Mammary epithelial cell (primary cell): ENCODE measurements around the gene GSTM4.
"Not testable (repeated sequence)": the region's sequence is repeated elsewhere in the genome, so short reads cannot be mapped to it uniquely, and the experiment has no call there.

Source experiments
- CTCF ChIP-seq, 2 donors: IDR thresholded peaks in 1 of 2; conservative IDR thresholded peaks in 1 of 2; 2 replicates each; pipeline ENCODE4 v1.5.1; 2011 to 2012; ENCODE audit warnings: inconsistent platforms in 2 of 2, low read length in 2 of 2, mild to moderate bottlenecking in 2 of 2, control low read depth in 1 of 2, low read depth in 1 of 2; ENCODE audit not compliant: insufficient read depth in 1 of 2; ENCODE audit errors: extremely low read depth in 1 of 2
- EZH2 ChIP-seq: IDR thresholded peaks from 2 replicates; pipeline ENCODE4 v1.6.1; 2012; ENCODE audit warnings: low read length, inconsistent platforms, borderline replicate concordance

GRCh38 chr1:109695138-109695537 is 39.2 kb downstream of the GSTM4 start:
- TF ChIP-seq CTCF (conservative IDR thresholded peaks at IDR 0.05 in 1 of 2, IDR thresholded peaks at IDR 0.05 in 1 of 2; ENCODE audit: extremely low read depth in 1 of 2, insufficient read depth in 1 of 2, low read depth in 1 of 2, low read length in 2 of 2); EZH2: not testable (repeated sequence)
